ENCODE measurements around the gene PLEKHG7.

Gene PLEKHG7

DNA sequence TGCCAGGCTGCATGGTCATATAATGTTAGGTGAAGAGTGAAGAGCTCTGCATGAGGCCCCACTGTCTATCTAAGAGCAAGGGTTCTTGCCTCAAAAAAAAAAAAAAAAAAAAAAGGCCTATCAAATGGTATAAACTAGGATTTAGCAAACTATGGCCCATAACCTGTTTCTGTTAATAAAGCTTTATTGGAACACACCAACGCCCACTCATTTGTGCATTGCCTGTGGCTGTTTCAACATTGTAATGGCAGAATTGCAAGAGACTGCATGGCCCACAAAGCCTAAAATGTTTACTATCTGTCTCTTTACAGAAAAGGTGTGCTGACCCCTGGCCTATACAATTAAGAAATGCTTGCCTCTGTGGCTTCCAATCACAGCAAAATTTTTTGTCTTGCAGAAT is 12.8 kb downstream of the PLEKHG7 start:
- Histone ChIP-seq H3K4me3 (ENCODE audit: low read depth in 1 of 2, low read length in 1 of 2) (no peak overlapping the region), H3K27ac (no peak overlapping the region), H3K9me3 (no peaks in the 10 kb centered on the region), H3K27me3 (no peaks in the 10 kb centered on the region), H3K4me1 (ENCODE audit: control insufficient read depth in 1 of 2, insufficient read depth in 1 of 2, low read depth in 1 of 2, low read length in 1 of 2) (no peaks in the 10 kb centered on the region), H3K36me3 (no peaks in the 10 kb centered on the region)
- no peak for TF ChIP-seq CTCF (IDR thresholded peaks at IDR 0.05)

DNA sequence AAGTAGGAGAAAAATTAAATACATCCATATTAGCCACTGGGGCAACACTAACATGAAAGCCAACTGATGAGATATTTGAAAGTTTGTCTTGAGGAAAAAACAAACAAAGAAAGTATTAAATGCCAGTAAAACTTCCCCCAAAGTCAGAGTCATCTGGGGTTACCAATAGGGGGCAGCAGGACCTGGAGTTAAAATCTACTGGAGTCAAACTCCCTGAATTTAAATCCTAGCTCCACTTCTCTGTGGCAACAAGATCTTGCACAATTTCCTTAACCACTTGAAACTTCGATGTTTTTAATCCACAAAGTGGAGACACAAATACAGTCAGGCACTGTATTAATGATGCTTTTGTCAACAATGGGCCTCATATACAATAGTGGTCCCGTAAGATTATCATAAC is 14.4 kb downstream of the PLEKHG7 start:
- H3K27me3 ChIP-seq: no peaks in the 10 kb centered on the region
- H3K4me1 ChIP-seq (ENCODE audit: control insufficient read depth in 1 of 2, insufficient read depth in 1 of 2, low read depth in 1 of 2, low read length in 1 of 2): no peaks in the 10 kb centered on the region
- H3K9me3 ChIP-seq: no peaks in the 10 kb centered on the region
- no peak for TF ChIP-seq CTCF (IDR thresholded peaks at IDR 0.05)
- no peak overlapping the region for H3K4me3 ChIP-seq (ENCODE audit: low read depth in 1 of 2, low read length in 1 of 2)
- H3K27ac ChIP-seq: no peak overlapping the region
- H3K36me3 ChIP-seq: no peaks in the 10 kb centered on the region

GRCh38 chr12:92718483-92718990 is 15.7 kb downstream of the PLEKHG7 start:
- Histone ChIP-seq H3K27me3 (no peaks in the 10 kb centered on the region), H3K9me3 (no peaks in the 10 kb centered on the region), H3K4me1 (ENCODE audit: control insufficient read depth in 1 of 2, insufficient read depth in 1 of 2, low read depth in 1 of 2, low read length in 1 of 2) (no peaks in the 10 kb centered on the region), H3K4me3 (ENCODE audit: low read depth in 1 of 2, low read length in 1 of 2) (no peak overlapping the region), H3K27ac (no peak overlapping the region), H3K36me3 (no peaks in the 10 kb centered on the region)
- TF ChIP-seq CTCF (IDR thresholded peaks at IDR 0.05): no peak

- H3K36me3 ChIP-seq: no peaks in the 10 kb centered on the region
- H3K27ac ChIP-seq: no peak overlapping the region
- no peaks in the 10 kb centered on the region for H3K9me3 ChIP-seq
- no peaks in the 10 kb centered on the region for H3K4me1 ChIP-seq (ENCODE audit: control insufficient read depth in 1 of 2, insufficient read depth in 1 of 2, low read depth in 1 of 2, low read length in 1 of 2)
- no peaks in the 10 kb centered on the region for H3K27me3 ChIP-seq
- TF ChIP-seq CTCF (IDR thresholded peaks at IDR 0.05): no peak
- no peak overlapping the region for H3K4me3 ChIP-seq (ENCODE audit: low read depth in 1 of 2, low read length in 1 of 2)
Observed at GRCh38 chr12:92719674-92720073, 16.9 kb downstream of the PLEKHG7 start.

- Histone ChIP-seq H3K4me1 (ENCODE audit: control insufficient read depth in 1 of 2, insufficient read depth in 1 of 2, low read depth in 1 of 2, low read length in 1 of 2) (no peaks in the 10 kb centered on the region), H3K27me3 (no peaks in the 10 kb centered on the region), H3K36me3 (no peaks in the 10 kb centered on the region), H3K9me3 (no peaks in the 10 kb centered on the region), H3K4me3 (ENCODE audit: low read depth in 1 of 2, low read length in 1 of 2) (no peak overlapping the region), H3K27ac (no peak overlapping the region)
- TF ChIP-seq CTCF (IDR thresholded peaks at IDR 0.05): no peak
Observed at GRCh38 chr12:92721130-92721529, 18.3 kb downstream of the PLEKHG7 start.

DNA sequence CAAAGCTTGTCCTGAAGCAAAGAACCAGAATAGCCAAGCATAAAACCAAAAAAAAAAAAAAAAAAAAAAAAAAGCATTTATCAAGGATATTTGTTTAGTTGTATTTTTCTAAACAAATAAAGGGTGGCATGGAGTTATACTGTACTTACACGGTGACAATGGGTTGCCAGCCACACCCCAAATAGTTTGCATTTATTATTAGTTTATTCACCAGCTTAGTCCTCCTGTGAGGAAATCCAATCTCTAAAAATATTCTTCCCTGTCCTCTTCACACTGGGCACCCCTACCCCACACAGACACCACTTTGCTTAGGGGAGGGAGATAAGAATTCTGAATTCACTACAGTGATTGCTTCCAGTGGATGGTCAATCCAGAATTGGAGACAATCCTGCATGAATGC is 18.9 kb downstream of the PLEKHG7 start:
- H3K4me3 ChIP-seq (ENCODE audit: low read depth in 1 of 2, low read length in 1 of 2): no peak overlapping the region
- TF ChIP-seq CTCF (IDR thresholded peaks at IDR 0.05): no peak
- H3K9me3 ChIP-seq: no peaks in the 10 kb centered on the region
- no peaks in the 10 kb centered on the region for H3K36me3 ChIP-seq
- H3K27ac ChIP-seq: no peak overlapping the region
- no peaks in the 10 kb centered on the region for H3K27me3 ChIP-seq
- no peaks in the 10 kb centered on the region for H3K4me1 ChIP-seq (ENCODE audit: control insufficient read depth in 1 of 2, insufficient read depth in 1 of 2, low read depth in 1 of 2, low read length in 1 of 2)

All from neutrophil (primary cell).